ENCODE data around the gene PWWP2B. TPM values are rescaled to one million over a fixed set of nuclear protein-coding genes. Genes with fewer than 3 reads are reported as not detected.

Gene PWWP2B
- total and polyA plus RNA-seq, 2 donors (not counting 3 experiments of a cell fraction or from before 2014, with no cell fraction given) = 4.6 to 11.8 TPM

DNA sequence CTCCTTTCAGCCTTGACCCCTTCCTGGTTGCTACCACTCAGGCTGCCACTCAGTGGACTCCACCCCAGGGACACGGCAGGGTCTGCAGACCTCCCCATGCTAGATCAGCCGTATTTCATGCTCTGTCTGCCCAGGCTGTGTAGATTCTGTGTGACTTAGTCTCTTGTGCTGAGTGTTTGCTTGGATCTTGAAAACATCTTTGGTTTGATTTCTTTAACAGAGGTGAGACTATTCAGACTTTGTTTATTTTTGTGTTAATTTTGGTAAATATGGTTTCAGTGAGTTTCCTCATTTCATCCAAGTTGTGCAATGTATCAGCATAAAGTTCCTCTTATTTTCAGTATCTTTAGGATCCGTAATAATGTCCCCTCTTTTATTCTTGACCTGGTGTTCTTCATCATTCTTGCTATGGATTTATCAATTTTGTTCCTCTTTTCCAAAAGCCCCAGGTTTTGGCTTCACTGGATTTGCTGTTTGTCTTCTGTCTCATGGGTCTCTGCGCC is 21.2 kb upstream of the PWWP2B start:
- Histone ChIP-seq H3K27ac (ENCODE audit: insufficient read depth, low read depth, low read length) (no peak overlapping the region), H3K79me2 (ENCODE audit: control insufficient read depth, insufficient read depth, low read length) (no peaks in the 10 kb centered on the region), H3K4me1 (ENCODE audit: control insufficient read depth, extremely low read depth, insufficient read depth, low read length) (no peaks in the 10 kb centered on the region), H4K20me1 (replicated peaks; ENCODE audit: control insufficient read depth, extremely low read depth, insufficient read depth, low read length) (no peaks in the 10 kb centered on the region), H2AFZ (ENCODE audit: low read depth, low read length) (no peak overlapping the region), H3K9ac (replicated peaks; ENCODE audit: extremely low read depth, insufficient read depth, low read length) (no peak overlapping the region), H3K4me2 (ENCODE audit: insufficient read depth, low read length) (no peak overlapping the region), H3K4me3 (replicated peaks in 1 of 3; ENCODE audit: insufficient read depth in 1 of 3, low read depth in 1 of 3, low read length in 3 of 3) (no peak overlapping the region), H3K27me3 (ENCODE audit: control insufficient read depth in 2 of 2, insufficient read depth in 2 of 2, low read length in 2 of 2) (no peaks in the 10 kb centered on the region), H3K9me3 (replicated peaks; ENCODE audit: control insufficient read depth, insufficient read depth, low read length) (no peaks in the 10 kb centered on the region), H3K9me1 (replicated peaks; ENCODE audit: control insufficient read depth, extremely low read depth, insufficient read depth, low read length) (no peaks in the 10 kb centered on the region), H3K36me3 (ENCODE audit: control insufficient read depth in 2 of 2, extremely low read depth in 1 of 2, insufficient read depth in 2 of 2, low read length in 2 of 2) (no peaks in the 10 kb centered on the region)
- ChIA-PET POLR2A (no interaction called here), CTCF (interaction anchor here (1.0 to 2.0 kb wide), 2 partner anchors 8 to 16 kb away, joined by 3 to 4 read pairs; no protein-coding TSS in a partner anchor)
- dilution Hi-C loops (cut with MboI; ENCODE audit: extremely low pct_ligation_motif_present, low sequenced_read_pairs) = no loop called here
- FAIRE-seq = no peak
- DNase-seq (ENCODE audit: low read depth, low spot score) = no peak
- TF ChIP-seq MYC (IDR thresholded peaks at IDR 0.05; ENCODE audit: low read depth, low read length) (no peak), JUN (IDR thresholded peaks at IDR 0.05; ENCODE audit: borderline replicate concordance, insufficient read depth, insufficient read length, low read depth) (no peak), EZH2 (IDR thresholded peaks at IDR 0.05; ENCODE audit: borderline replicate concordance, low read depth, low read length, severe bottlenecking) (no peak), POLR2A (IDR thresholded peaks at IDR 0.05; ENCODE audit: low read depth, low read length) (no peak), POLR2AphosphoS5 (IDR thresholded peaks at IDR 0.05; ENCODE audit: insufficient read depth, low read depth, low read length) (no peak), GATA2 (IDR thresholded peaks at IDR 0.05; ENCODE audit: insufficient read depth, insufficient read length, low read depth, low read length) (no peak), FOS (IDR thresholded peaks at IDR 0.05; ENCODE audit: borderline replicate concordance, insufficient read depth, low read length) (no peak)
- TF ChIP-seq, protein P1, sequence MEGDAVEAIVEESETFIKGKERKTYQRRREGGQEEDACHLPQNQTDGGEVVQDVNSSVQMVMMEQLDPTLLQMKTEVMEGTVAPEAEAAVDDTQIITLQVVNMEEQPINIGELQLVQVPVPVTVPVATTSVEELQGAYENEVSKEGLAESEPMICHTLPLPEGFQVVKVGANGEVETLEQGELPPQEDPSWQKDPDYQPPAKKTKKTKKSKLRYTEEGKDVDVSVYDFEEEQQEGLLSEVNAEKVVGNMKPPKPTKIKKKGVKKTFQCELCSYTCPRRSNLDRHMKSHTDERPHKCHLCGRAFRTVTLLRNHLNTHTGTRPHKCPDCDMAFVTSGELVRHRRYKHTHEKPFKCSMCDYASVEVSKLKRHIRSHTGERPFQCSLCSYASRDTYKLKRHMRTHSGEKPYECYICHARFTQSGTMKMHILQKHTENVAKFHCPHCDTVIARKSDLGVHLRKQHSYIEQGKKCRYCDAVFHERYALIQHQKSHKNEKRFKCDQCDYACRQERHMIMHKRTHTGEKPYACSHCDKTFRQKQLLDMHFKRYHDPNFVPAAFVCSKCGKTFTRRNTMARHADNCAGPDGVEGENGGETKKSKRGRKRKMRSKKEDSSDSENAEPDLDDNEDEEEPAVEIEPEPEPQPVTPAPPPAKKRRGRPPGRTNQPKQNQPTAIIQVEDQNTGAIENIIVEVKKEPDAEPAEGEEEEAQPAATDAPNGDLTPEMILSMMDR (IDR thresholded peaks at IDR 0.05; ENCODE audit: extremely low read depth in 1 of 2, insufficient read depth in 1 of 2, low read depth in 1 of 2, low read length in 2 of 2) = no peak
- TF ChIP-seq, protein P2, sequence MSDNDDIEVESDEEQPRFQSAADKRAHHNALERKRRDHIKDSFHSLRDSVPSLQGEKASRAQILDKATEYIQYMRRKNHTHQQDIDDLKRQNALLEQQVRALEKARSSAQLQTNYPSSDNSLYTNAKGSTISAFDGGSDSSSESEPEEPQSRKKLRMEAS (IDR thresholded peaks at IDR 0.05; ENCODE audit: insufficient read depth, insufficient read length) = no peak
- intact Hi-C loops (cut with micrococcal nuclease) = no loop called here
- no TSS peak for BruUV-seq (replicated peaks)
